Esophagus squamous epithelium (tissue), 4 donors: ENCODE data around the gene VAV2.

Experiments
- POLR2A ChIP-seq, 4 donors: fragments of 450-650 bp; IDR thresholded peaks; one replicate each; pipeline ENCODE4 v1.6.1; 2017; ENCODE audit warnings: antibody characterized with exemption in 4 of 4, mild to moderate bottlenecking in 4 of 4, moderate library complexity in 3 of 4
- TF ChIP-seq, protein P1 (sequence below), 6 experiments: fragments of 450-650 bp in 4 of 6; fragments of 200-600 bp in 2 of 6; sonication (generic) in 2 of 6; IDR thresholded peaks; one replicate each; pipeline ENCODE4 v1.5.1; 2016 to 2019; ENCODE audit warnings: antibody characterized with exemption in 6 of 6, mild to moderate bottlenecking in 4 of 6, moderate library complexity in 4 of 6

DNA sequence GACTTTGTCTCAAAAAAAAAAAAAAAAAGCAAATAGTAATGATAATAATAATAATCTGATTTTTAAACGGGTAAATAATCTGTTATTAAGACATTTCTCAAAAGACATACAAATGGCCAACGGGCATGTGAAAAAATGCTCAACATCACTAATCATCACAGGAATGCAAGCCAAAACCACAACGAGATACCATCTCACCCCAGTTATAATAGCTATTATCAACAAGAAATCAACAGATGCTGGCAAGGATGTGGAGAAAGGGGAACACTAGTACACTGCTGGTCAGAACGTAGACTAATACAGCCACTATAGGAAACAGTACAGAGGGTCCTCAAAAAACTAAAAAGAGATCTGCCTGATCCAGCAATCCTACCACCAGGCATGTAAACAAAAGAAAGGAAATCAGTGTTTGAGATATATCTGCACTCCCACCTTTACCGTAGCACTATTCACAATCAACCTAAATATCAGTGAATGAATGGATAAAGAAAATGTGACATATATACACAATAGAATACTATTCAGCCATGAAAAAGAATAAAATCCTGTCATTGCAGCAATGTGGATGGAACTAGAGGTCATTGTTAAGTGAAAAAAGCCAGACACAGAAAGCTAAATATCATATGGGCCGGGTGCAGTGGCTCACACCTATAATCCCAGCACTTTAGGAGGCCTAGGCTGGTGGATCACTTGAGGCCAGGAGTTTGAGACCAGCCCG lies 24.9 kb downstream of the VAV2 start:
- TF ChIP-seq, protein P1, sequence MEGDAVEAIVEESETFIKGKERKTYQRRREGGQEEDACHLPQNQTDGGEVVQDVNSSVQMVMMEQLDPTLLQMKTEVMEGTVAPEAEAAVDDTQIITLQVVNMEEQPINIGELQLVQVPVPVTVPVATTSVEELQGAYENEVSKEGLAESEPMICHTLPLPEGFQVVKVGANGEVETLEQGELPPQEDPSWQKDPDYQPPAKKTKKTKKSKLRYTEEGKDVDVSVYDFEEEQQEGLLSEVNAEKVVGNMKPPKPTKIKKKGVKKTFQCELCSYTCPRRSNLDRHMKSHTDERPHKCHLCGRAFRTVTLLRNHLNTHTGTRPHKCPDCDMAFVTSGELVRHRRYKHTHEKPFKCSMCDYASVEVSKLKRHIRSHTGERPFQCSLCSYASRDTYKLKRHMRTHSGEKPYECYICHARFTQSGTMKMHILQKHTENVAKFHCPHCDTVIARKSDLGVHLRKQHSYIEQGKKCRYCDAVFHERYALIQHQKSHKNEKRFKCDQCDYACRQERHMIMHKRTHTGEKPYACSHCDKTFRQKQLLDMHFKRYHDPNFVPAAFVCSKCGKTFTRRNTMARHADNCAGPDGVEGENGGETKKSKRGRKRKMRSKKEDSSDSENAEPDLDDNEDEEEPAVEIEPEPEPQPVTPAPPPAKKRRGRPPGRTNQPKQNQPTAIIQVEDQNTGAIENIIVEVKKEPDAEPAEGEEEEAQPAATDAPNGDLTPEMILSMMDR (IDR thresholded peaks at IDR 0.05) = no peak
- no peak for TF ChIP-seq POLR2A (IDR thresholded peaks at IDR 0.05)
